Measurements from ENCODE around the gene ARMH4.
"Not testable (repeated sequence)": the region's sequence is repeated elsewhere in the genome, so short reads cannot be mapped to it uniquely, and the experiment has no call there.

Gene ARMH4

GRCh38 chr14:58143106-58143505 is 8.9 kb downstream of the ARMH4 start:
- DNase-seq, result no peak

GRCh38 chr14:58141893-58142292 is 10.1 kb downstream of the ARMH4 start:
- DNase-seq, result no peak

GRCh38 chr14:58138714-58139482 is 13.1 kb downstream of the ARMH4 start:
- no peak for DNase-seq

- DNase-seq, result no peak
Measured at GRCh38 chr14:58138031-58138713, 13.8 kb downstream of the ARMH4 start.

- DNase-seq, result no peak
Measured at GRCh38 chr14:58133739-58134138, 18.3 kb downstream of the ARMH4 start.

GRCh38 chr14:58131386-58131785 is 20.6 kb downstream of the ARMH4 start:
- no peak for DNase-seq

- DNase-seq, result no peak
Measured at GRCh38 chr14:58130116-58130782, 21.8 kb downstream of the ARMH4 start.

- no peak for DNase-seq
Measured at GRCh38 chr14:58129208-58129607, 22.8 kb downstream of the ARMH4 start.

- DNase-seq, result no peak
Measured at GRCh38 chr14:58128416-58128815, 23.6 kb downstream of the ARMH4 start.

- DNase-seq, result not testable (repeated sequence)
Measured at GRCh38 chr14:58122546-58122945, 29.5 kb downstream of the ARMH4 start.

- DNase-seq, result no peak
Measured at GRCh38 chr14:58121530-58122186, 30.4 kb downstream of the ARMH4 start.

GRCh38 chr14:58119381-58119780 is 32.6 kb downstream of the ARMH4 start:
- no peak for DNase-seq

- DNase-seq, result no peak
Measured at GRCh38 chr14:58118097-58118815, 33.8 kb downstream of the ARMH4 start.

- no peak for DNase-seq
Measured at GRCh38 chr14:58109744-58110143, 42.3 kb downstream of the ARMH4 start.

GRCh38 chr14:58108717-58109116 is 43.3 kb downstream of the ARMH4 start:
- no peak for DNase-seq

- DNase-seq, result no peak
Measured at GRCh38 chr14:58107947-58108552, 44.0 kb downstream of the ARMH4 start.

GRCh38 chr14:58107041-58107440 is 45.0 kb downstream of the ARMH4 start:
- DNase-seq, result no peak

- no peak for DNase-seq
Measured at GRCh38 chr14:58106446-58106845, 45.6 kb downstream of the ARMH4 start.

GRCh38 chr14:58104808-58105207 is 47.2 kb downstream of the ARMH4 start:
- no peak for DNase-seq

- DNase-seq, result no peak
Measured at GRCh38 chr14:58100735-58101368, 51.2 kb downstream of the ARMH4 start.

GRCh38 chr14:58099682-58100081 is 52.3 kb downstream of the ARMH4 start:
- no peak for DNase-seq

GRCh38 chr14:58098507-58098906 is 53.5 kb downstream of the ARMH4 start:
- DNase-seq, result no peak

Measured in NCI-H524 treated with DMSO at 0.1 percent for 48 hours (cell line).